ENCODE data around the gene RCAN2.

- TF ChIP-seq POLR2A (IDR thresholded peaks at IDR 0.05; ENCODE audit: low read depth, low read length) (no peak), POLR2AphosphoS5 (IDR thresholded peaks at IDR 0.05; ENCODE audit: low read depth, low read length) (no peak), TAF1 (IDR thresholded peaks at IDR 0.05; ENCODE audit: borderline replicate concordance, low read depth, low read length) (no peak)
These were observed 137.7 kb downstream of the RCAN2 start for GRCh38 chr6:46353528-46353927.

Measured in GM12892 (cell line).